HCT116 (cell line): ENCODE data around the gene MFSD1. TPM values are rescaled to one million over a fixed set of nuclear protein-coding genes. Genes with fewer than 3 reads are reported as not detected.
A peak's percentile ranks its signal among the peaks of the same experiment; 100 is the strongest.

ENCODE experiments used
- ATAC-seq: fragments of 200-7000 bp; cut with Tn5 transposase; 2 replicates; pipeline ENCODE4 v1.9.1; 2020; ENCODE audit warnings: mild to moderate bottlenecking, moderate library complexity
- BruUV-seq: library from RNA; stranded (reverse); fragments of 400-500 nt; replicated peaks from 2 replicates; lab custom pipeline; 2021; lab: Mats Ljungman, UMichigan
- CTCF ChIA-PET: fragments of 300-600 bp; sonication (Branson Sonifier 250); formaldehyde crosslinking; loops from one replicate; lab custom pipeline; 2021; ENCODE audit warnings: antibody characterized with exemption; lab: Charles Lee
- POLR2A ChIA-PET: fragments of 300-600, 350-600 bp; sonication (Branson Sonifier 250); formaldehyde crosslinking; loops from one replicate; lab custom pipeline; 2021; ENCODE audit warnings: antibody characterized with exemption; lab: Charles Lee
- RAD21 ChIA-PET, 2 experiments: fragments of 300-600 bp; sonication (Branson Sonifier 250); formaldehyde crosslinking; loops; one replicate each; lab custom pipeline; 2023; ENCODE audit warnings: low total read pairs in 2 of 2; ENCODE audit not compliant: uncharacterized antibody in 2 of 2, unreplicated experiment in 2 of 2, low non-redundant PET in 1 of 2; lab: Charles Lee
- DNase-seq: peaks from one replicate; pipeline ENCODE4 v3.0.0-alpha.2; 2010; ENCODE audit warnings: low read depth, low spot score
- H2AFZ ChIP-seq: fragments of 200-600 bp; shearing (Covaris generic), sonication (generic); 2 replicates; pipeline ENCODE4 v1.6.1; 2017; ENCODE audit warnings: low read depth, mixed run types, mixed read lengths, antibody characterized with exemption, low read length; ENCODE audit not compliant: poor library complexity, severe bottlenecking
- H3K27ac ChIP-seq: 2 replicates; pipeline ENCODE4 v1.5.1; 2012; ENCODE audit warnings: low read depth, low read length
- H3K27me3 ChIP-seq: fragments of 200-600 bp; sonication (generic); 2 replicates; pipeline ENCODE4 v1.6.1; 2016; ENCODE audit warnings: mixed run types, low read length, mixed read lengths; ENCODE audit not compliant: insufficient read depth
- H3K36me3 ChIP-seq, 2 experiments: fragments of 200-500 bp in 1 of 2; fragments of 200-600 bp in 1 of 2; sonication (Bioruptor generic) in 1 of 2; sonication (generic) in 1 of 2; 2 replicates each; pipeline versions ENCODE4 v1.5.1 to v1.6.1; 2014 to 2016; ENCODE audit warnings: low read length in 2 of 2, inconsistent platforms in 1 of 2, mixed read lengths in 1 of 2, mixed run types in 1 of 2; ENCODE audit not compliant: insufficient read depth in 2 of 2, control insufficient read depth in 1 of 2
- H3K4me1 ChIP-seq, 2 experiments: fragments of 200-600 bp in 1 of 2; sonication (generic) in 1 of 2; 2 replicates each; pipeline versions ENCODE4 v1.5.1 to v1.6.1; 2012 to 2017; ENCODE audit warnings: low read length in 2 of 2, inconsistent platforms in 1 of 2, mild to moderate bottlenecking in 1 of 2, mixed read lengths in 1 of 2, mixed run types in 1 of 2, moderate library complexity in 1 of 2; ENCODE audit not compliant: insufficient read depth in 2 of 2, control insufficient read depth in 1 of 2
- H3K4me2 ChIP-seq: fragments of 200-600 bp; sonication (generic); 2 replicates; pipeline ENCODE4 v1.6.1; 2017; ENCODE audit warnings: mixed run types, low read length, mixed read lengths
- H3K4me3 ChIP-seq, 2 experiments: fragments of 200-600 bp in 1 of 2; sonication (generic) in 1 of 2; replicated peaks in 1 of 2; 2 replicates each; pipeline ENCODE4 v1.5.1; 2011 to 2016; ENCODE audit warnings: low read length in 2 of 2, control low read depth in 1 of 2, low read depth in 1 of 2, mild to moderate bottlenecking in 1 of 2, mixed read lengths in 1 of 2, mixed run types in 1 of 2
- H3K79me2 ChIP-seq: fragments of 200-600 bp; sonication (generic); 2 replicates; pipeline ENCODE4 v1.6.1; 2017; ENCODE audit warnings: mild to moderate bottlenecking, mixed run types, low read length, moderate library complexity, mixed read lengths; ENCODE audit not compliant: insufficient read depth
- H3K9ac ChIP-seq: fragments of 200-600 bp; sonication (generic); 2 replicates; pipeline ENCODE4 v1.6.1; 2016; ENCODE audit warnings: low read length, mixed read lengths
- H3K9me2 ChIP-seq: fragments of 200-600 bp; sonication (generic), shearing (Covaris generic); 2 replicates; pipeline ENCODE4 v1.6.1; 2017; ENCODE audit warnings: mixed run types, mild to moderate bottlenecking, moderate library complexity; ENCODE audit not compliant: insufficient read depth
- H3K9me3 ChIP-seq, 2 experiments: fragments of 200-500 bp in 1 of 2; fragments of 200-600 bp in 1 of 2; sonication (Bioruptor generic) in 1 of 2; sonication (generic) in 1 of 2; 2 replicates each; pipeline ENCODE4 v1.6.1; 2014 to 2017; ENCODE audit warnings: low read length in 2 of 2, mixed read lengths in 2 of 2, inconsistent platforms in 1 of 2, low read depth in 1 of 2, mild to moderate bottlenecking in 1 of 2, mixed run types in 1 of 2, moderate library complexity in 1 of 2; ENCODE audit not compliant: control insufficient read depth in 1 of 2, insufficient read depth in 1 of 2
- H4K20me1 ChIP-seq: fragments of 200-600 bp; sonication (generic), shearing (Covaris generic); 2 replicates; pipeline ENCODE4 v1.6.1; 2017; ENCODE audit warnings: mixed run types, mild to moderate bottlenecking, moderate library complexity; ENCODE audit not compliant: insufficient read depth
- ATF3 ChIP-seq: IDR thresholded peaks from 2 replicates; pipeline ENCODE4 v1.6.1; 2012
- CBX3 ChIP-seq: IDR thresholded peaks from 2 replicates; pipeline ENCODE4 v1.6.1; 2012; ENCODE audit warnings: low read depth
- ELF1 ChIP-seq: IDR thresholded peaks from 2 replicates; pipeline ENCODE4 v1.6.1; 2012; ENCODE audit warnings: low read depth, borderline replicate concordance
- JUND ChIP-seq: IDR thresholded peaks from 2 replicates; pipeline ENCODE4 v1.6.1; 2012
- POLR2A ChIP-seq: IDR thresholded peaks from 2 replicates; pipeline ENCODE4 v1.7.0; 2011; ENCODE audit warnings: borderline replicate concordance; ENCODE audit not compliant: insufficient read depth, insufficient read length; ENCODE audit errors: extremely low read depth
- SIN3A ChIP-seq: IDR thresholded peaks from 2 replicates; pipeline ENCODE4 v1.6.1; 2012; ENCODE audit warnings: low read depth
- SP1 ChIP-seq: IDR thresholded peaks from 2 replicates; pipeline ENCODE4 v1.6.1; 2012; ENCODE audit warnings: low read depth
- SRF ChIP-seq: IDR thresholded peaks from 2 replicates; pipeline ENCODE4 v1.6.1; 2012; ENCODE audit warnings: low read depth
- TCF7L2 ChIP-seq: IDR thresholded peaks from 2 replicates; pipeline ENCODE4 v1.7.0; 2011; ENCODE audit warnings: borderline replicate concordance, inconsistent platforms; ENCODE audit not compliant: insufficient read depth, insufficient read length; ENCODE audit errors: extremely low read depth
- YY1 ChIP-seq: IDR thresholded peaks from 2 replicates; pipeline ENCODE4 v1.6.1; 2011; ENCODE audit warnings: low read length, low read depth, moderate library complexity, mild to moderate bottlenecking; ENCODE audit not compliant: insufficient replicate concordance; ENCODE audit errors: extremely low read depth
- ZBTB33 ChIP-seq: IDR thresholded peaks from 2 replicates; pipeline ENCODE4 v1.6.1; 2011; ENCODE audit warnings: mild to moderate bottlenecking, low read length, moderate library complexity; ENCODE audit not compliant: insufficient replicate concordance; ENCODE audit errors: extremely low read depth
- ZFX ChIP-seq: fragments of 450-650 bp; IDR thresholded peaks from 2 replicates; pipeline ENCODE4 v1.6.1; 2017
- ZNF274 ChIP-seq: fragments of 200-500 bp; sonication (Bioruptor generic); IDR thresholded peaks from 2 replicates; pipeline ENCODE4 v1.6.1; 2014; ENCODE audit warnings: mild to moderate bottlenecking, low read depth, low read length, inconsistent platforms
- intact Hi-C: fragments of 100-400 bp; cut with micrococcal nuclease; formaldehyde crosslinking; loops from 2 replicates; pipeline ENCODE4 v1.10.0; 2022
- total RNA-seq: library from RNA; stranded (reverse); gene quantifications from one replicate; pipeline ENCODE4 v1.2.1, GENCODE V29; 2021; ENCODE audit not compliant: unreplicated experiment

The MFSD1 gene
- total RNA-seq, 1 experiment from 2014 or later, result 12.8 TPM

- H3K4me2 ChIP-seq, result peak overlapping the region; percentile 97
- TSS peak; percentile 48 for BruUV-seq
- peak overlapping the region; percentile 57 for H3K9ac ChIP-seq
- no peaks in the 10 kb centered on the region for H3K36me3 ChIP-seq
- H2AFZ ChIP-seq, result no peak overlapping the region
- ATAC-seq (peak; percentile 45), DNase-seq (no peak)
- H3K79me2 ChIP-seq, result no peaks in the 10 kb centered on the region
- H3K27ac ChIP-seq, result no peak overlapping the region
- TF ChIP-seq CBX3, result no peak
- no peak for TF ChIP-seq SP1
- H3K9me3 ChIP-seq, result no peaks in the 10 kb centered on the region
- ChIA-PET RAD21 (no interaction called here), POLR2A (interaction anchor here (1.5 kb wide), 1 partner anchor 11 kb away, joined by 3 read pairs; no protein-coding TSS in a partner anchor), CTCF (no interaction called here)
- H3K4me3 ChIP-seq, result peak overlapping the region; percentile 68 to 83
- no peaks in the 10 kb centered on the region for H3K9me2 ChIP-seq
- intact Hi-C loops, result no loop called here
- H4K20me1 ChIP-seq, result no peaks in the 10 kb centered on the region
- H3K4me1 ChIP-seq, result peaks cover 0 to 15% of the 10 kb centered on the region in 2 experiments; a peak in 1 of 4 replicates
- H3K27me3 ChIP-seq, result no peaks in the 10 kb centered on the region
Observed at GRCh38 chr3:158802409-158803268, 785 bp downstream of the MFSD1 start.

DNA sequence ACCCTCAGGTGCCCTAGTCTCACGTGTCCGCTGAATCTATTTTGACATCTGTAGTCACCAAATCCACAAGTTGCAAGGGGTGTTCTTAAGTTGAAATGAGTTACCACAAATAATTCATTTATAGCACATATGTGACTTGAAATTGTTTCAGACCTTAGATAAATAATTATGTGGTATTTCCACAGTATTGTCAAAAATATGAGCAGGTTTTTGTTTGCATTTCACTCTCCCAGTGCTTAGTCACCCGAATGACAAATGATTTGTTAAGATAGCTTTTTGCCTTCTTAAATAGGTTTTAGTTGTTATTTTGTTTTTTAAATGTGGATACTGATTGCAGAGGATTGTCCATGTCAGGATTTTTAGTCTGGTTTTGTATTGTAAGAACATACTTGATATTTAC lies 2.6 kb downstream of the MFSD1 start:
- H3K4me2 ChIP-seq, result no peak overlapping the region
- no peaks in the 10 kb centered on the region for H3K36me3 ChIP-seq
- no peak for ATAC-seq
- intact Hi-C loops, result no loop called here
- H3K4me1 ChIP-seq, result peaks cover 0 to 15% of the 10 kb centered on the region in 2 experiments; a peak in 1 of 4 replicates
- no peaks in the 10 kb centered on the region for H3K9me2 ChIP-seq
- BruUV-seq, result no TSS peak
- TF ChIP-seq ELF1, result no peak
- TF ChIP-seq POLR2A, result no peak
- TF ChIP-seq JUND, result no peak
- no peak for TF ChIP-seq ZNF274
- no peak for TF ChIP-seq ZBTB33
- no peak for TF ChIP-seq ZFX
- no peak for TF ChIP-seq SIN3A
- TF ChIP-seq SRF, result no peak
- no peak for TF ChIP-seq YY1
- TF ChIP-seq ATF3, result no peak
- TF ChIP-seq CBX3, result no peak
- no peak for TF ChIP-seq TCF7L2
- CTCF ChIA-PET, result no interaction called here
- H3K27ac ChIP-seq, result no peak overlapping the region
- H3K27me3 ChIP-seq, result no peaks in the 10 kb centered on the region
- H3K79me2 ChIP-seq, result no peaks in the 10 kb centered on the region
- H3K4me3 ChIP-seq, result no peak overlapping the region
- POLR2A ChIA-PET, result no interaction called here
- no peaks in the 10 kb centered on the region for H3K9me3 ChIP-seq
- no peak for DNase-seq
- H2AFZ ChIP-seq, result no peak overlapping the region
- H3K9ac ChIP-seq, result no peak overlapping the region
- no peaks in the 10 kb centered on the region for H4K20me1 ChIP-seq
- RAD21 ChIA-PET, result no interaction called here
